ENCODE results near the gene KLF9.

KLF9 gene

GRCh38 chr9:70400107-70400892 lies 14.2 kb downstream of the KLF9 start:
- no peaks in the 10 kb centered on the region for H3K36me3 Mint-ChIP-seq (ENCODE audit: low read depth)
- H3K27me3 Mint-ChIP-seq (ENCODE audit: low read depth): peaks cover 8% of the 10 kb centered on the region
- H3K27ac Mint-ChIP-seq: no peak overlapping the region
- H3K4me3 Mint-ChIP-seq: no peak overlapping the region
- TF ChIP-seq, protein P1, sequence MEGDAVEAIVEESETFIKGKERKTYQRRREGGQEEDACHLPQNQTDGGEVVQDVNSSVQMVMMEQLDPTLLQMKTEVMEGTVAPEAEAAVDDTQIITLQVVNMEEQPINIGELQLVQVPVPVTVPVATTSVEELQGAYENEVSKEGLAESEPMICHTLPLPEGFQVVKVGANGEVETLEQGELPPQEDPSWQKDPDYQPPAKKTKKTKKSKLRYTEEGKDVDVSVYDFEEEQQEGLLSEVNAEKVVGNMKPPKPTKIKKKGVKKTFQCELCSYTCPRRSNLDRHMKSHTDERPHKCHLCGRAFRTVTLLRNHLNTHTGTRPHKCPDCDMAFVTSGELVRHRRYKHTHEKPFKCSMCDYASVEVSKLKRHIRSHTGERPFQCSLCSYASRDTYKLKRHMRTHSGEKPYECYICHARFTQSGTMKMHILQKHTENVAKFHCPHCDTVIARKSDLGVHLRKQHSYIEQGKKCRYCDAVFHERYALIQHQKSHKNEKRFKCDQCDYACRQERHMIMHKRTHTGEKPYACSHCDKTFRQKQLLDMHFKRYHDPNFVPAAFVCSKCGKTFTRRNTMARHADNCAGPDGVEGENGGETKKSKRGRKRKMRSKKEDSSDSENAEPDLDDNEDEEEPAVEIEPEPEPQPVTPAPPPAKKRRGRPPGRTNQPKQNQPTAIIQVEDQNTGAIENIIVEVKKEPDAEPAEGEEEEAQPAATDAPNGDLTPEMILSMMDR (IDR thresholded peaks at IDR 0.05; ENCODE audit: unreplicated experiment in 3 of 3): no peak
- H3K4me1 Mint-ChIP-seq: peaks cover 12% of the 10 kb centered on the region
- no peaks in the 10 kb centered on the region for H3K9me3 Mint-ChIP-seq

DNA sequence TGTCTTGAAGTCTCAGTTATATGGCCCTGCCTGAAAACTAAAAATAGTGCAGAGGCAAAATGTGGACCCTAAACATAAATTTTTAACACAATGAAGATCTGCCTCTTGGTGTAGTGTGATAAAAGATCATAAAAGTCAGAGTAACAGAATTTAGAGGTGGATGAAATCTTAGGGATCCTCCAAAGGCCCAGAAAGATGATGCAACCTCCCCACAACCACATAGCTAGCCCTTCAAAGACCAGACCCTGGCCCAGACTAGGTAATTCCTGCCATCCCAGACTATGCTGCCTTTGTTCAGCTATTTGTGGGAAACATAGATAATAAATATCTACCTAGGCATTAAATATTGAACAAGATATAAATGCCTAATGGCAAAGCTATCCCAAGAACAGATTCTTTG lies 15.3 kb downstream of the KLF9 start:
- TF ChIP-seq, protein P1 (IDR thresholded peaks at IDR 0.05; ENCODE audit: unreplicated experiment in 3 of 3): no peak
- Mint-ChIP-seq H3K9me3 (no peaks in the 10 kb centered on the region), H3K27me3 (ENCODE audit: low read depth) (peaks cover 6% of the 10 kb centered on the region), H3K36me3 (ENCODE audit: low read depth) (no peaks in the 10 kb centered on the region), H3K27ac (no peak overlapping the region), H3K4me3 (no peak overlapping the region), H3K4me1 (peaks cover 8% of the 10 kb centered on the region)

DNA sequence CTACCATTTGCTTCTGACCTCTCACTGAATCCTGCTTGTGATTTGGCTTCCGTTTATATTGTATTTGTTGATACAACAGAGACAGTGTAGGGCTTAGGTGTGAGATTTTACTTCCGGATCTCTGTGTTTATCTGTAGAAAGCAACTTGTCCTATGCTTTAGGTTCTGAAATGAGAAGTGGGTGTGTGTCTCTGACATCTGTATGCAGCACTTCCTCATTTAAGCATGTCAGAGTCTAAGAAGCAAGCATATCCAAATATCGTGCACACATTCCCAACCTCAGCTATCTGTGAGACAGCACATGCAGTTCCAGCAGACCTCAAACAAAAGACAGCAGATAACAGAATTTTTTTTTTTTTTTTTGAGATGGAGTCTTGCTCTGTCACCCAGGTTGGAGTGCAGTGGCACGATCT lies 16.3 kb downstream of the KLF9 start:
- Mint-ChIP-seq H3K27me3 (ENCODE audit: low read depth) (peaks cover 5% of the 10 kb centered on the region), H3K27ac (no peak overlapping the region), H3K4me1 (peaks cover 5% of the 10 kb centered on the region), H3K36me3 (ENCODE audit: low read depth) (no peaks in the 10 kb centered on the region), H3K4me3 (no peak overlapping the region), H3K9me3 (no peaks in the 10 kb centered on the region)
- TF ChIP-seq, protein P1 (IDR thresholded peaks at IDR 0.05; ENCODE audit: unreplicated experiment in 3 of 3): no peak

DNA sequence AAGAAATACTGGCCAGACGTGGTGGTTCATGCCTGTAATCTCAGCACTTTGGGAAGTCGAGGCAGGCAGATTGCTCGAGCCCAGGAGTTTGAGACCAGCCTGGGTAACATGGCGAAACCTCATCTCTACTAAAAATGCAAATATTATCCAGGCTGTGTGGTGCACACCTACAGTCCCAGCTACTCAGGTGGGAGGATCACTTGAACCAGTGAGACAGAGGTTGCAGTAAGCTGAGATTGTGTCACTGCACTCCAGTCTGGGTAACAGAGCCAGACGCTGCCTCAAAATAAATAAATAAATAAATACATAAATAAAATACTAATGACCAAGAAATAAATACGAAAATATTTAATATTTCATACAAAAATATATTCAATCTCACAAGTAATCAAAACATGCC lies 18.8 kb downstream of the KLF9 start:
- TF ChIP-seq, protein P1 (IDR thresholded peaks at IDR 0.05; ENCODE audit: unreplicated experiment in 3 of 3): no peak
- H3K4me1 Mint-ChIP-seq: no peaks in the 10 kb centered on the region
- no peak overlapping the region for H3K4me3 Mint-ChIP-seq
- peaks cover 5% of the 10 kb centered on the region for H3K27me3 Mint-ChIP-seq (ENCODE audit: low read depth)
- no peaks in the 10 kb centered on the region for H3K9me3 Mint-ChIP-seq
- H3K36me3 Mint-ChIP-seq (ENCODE audit: low read depth): no peaks in the 10 kb centered on the region
- no peak overlapping the region for H3K27ac Mint-ChIP-seq

- no peak overlapping the region for H3K4me3 Mint-ChIP-seq
- TF ChIP-seq, protein P1 (IDR thresholded peaks at IDR 0.05; ENCODE audit: unreplicated experiment in 3 of 3): no peak
- no peak overlapping the region for H3K27ac Mint-ChIP-seq
- H3K9me3 Mint-ChIP-seq: no peaks in the 10 kb centered on the region
- H3K27me3 Mint-ChIP-seq (ENCODE audit: low read depth): no peaks in the 10 kb centered on the region
- no peaks in the 10 kb centered on the region for H3K4me1 Mint-ChIP-seq
- no peaks in the 10 kb centered on the region for H3K36me3 Mint-ChIP-seq (ENCODE audit: low read depth)
These were observed 21.6 kb downstream of the KLF9 start for GRCh38 chr9:70392850-70393249.

GRCh38 chr9:70392189-70392588 lies 22.3 kb downstream of the KLF9 start:
- no peaks in the 10 kb centered on the region for H3K36me3 Mint-ChIP-seq (ENCODE audit: low read depth)
- H3K4me1 Mint-ChIP-seq: no peaks in the 10 kb centered on the region
- H3K9me3 Mint-ChIP-seq: no peaks in the 10 kb centered on the region
- TF ChIP-seq, protein P1 (IDR thresholded peaks at IDR 0.05; ENCODE audit: unreplicated experiment in 3 of 3): no peak
- H3K27ac Mint-ChIP-seq: no peak overlapping the region
- no peak overlapping the region for H3K4me3 Mint-ChIP-seq
- H3K27me3 Mint-ChIP-seq (ENCODE audit: low read depth): no peaks in the 10 kb centered on the region

Measured in nephron (organoid).